RPMI7951 (cell line): ENCODE data around the gene C19orf47. TPM values are rescaled to one million over a fixed set of nuclear protein-coding genes. Genes with fewer than 3 reads are reported as not detected.
"Not testable (repeated sequence)": the region's sequence is repeated elsewhere in the genome, so short reads cannot be mapped to it uniquely, and the experiment has no call there.

Experiments
- DNase-seq: peaks from one replicate; pipeline ENCODE4 v3.0.0-alpha.2; 2012; ENCODE audit warnings: low read depth
- total RNA-seq: library from RNA; depleted of rRNA; stranded (reverse); fragments of >200 nt; shearing (Covaris generic); gene quantifications from 2 replicates; pipeline ENCODE4 v1.2.3, GENCODE V29; 2014

C19orf47 gene
- total RNA-seq, 1 experiment from 2014 or later, result 7.2 TPM

DNA sequence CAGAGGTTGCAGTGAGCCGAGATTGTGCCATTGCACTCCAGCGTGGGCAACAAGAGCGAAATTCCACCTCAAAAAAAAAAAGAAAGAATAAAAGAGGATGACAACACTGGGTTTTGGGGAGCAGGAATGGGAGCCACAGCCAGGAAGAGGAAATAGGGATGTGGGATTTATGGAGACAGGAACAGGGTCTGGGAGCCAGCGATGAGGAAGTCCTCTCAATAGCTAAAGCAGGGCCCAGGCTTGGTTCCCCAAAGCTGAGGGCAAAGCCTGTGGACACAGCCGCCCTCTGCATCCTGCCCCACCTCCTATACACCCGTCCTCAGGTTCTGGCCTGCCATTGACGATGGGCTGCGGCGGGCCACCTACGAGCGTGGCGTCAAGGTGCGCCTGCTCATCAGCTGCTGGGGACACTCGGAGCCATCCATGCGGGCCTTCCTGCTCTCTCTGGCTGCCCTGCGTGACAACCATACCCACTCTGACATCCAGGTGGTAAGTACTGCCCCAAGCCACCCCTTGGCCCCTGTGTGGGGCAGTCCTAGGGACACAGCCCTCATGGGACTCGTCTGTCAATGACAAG lies 28.2 kb upstream of the C19orf47 start:
- DNase-seq, result no peak

DNA sequence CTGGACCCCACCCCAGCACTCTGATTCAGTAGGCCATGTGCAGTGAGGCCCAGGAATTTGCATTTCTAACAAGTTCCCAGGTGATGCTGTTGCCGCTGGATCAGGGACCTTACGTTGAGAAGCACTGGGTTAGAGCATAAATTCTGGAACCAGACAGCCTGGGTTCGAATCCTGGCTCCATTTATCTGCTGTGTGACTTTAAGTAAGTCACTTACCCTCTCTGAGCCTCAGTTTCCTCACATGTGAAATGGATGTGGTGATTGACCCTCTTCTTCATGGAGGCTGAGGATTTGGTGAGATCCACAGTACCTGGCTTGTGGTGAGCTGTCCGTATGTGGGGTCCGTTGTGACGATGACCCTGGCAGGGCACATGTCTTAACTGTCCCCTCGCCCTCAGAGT lies 25.9 kb upstream of the C19orf47 start:
- DNase-seq, result no peak

DNA sequence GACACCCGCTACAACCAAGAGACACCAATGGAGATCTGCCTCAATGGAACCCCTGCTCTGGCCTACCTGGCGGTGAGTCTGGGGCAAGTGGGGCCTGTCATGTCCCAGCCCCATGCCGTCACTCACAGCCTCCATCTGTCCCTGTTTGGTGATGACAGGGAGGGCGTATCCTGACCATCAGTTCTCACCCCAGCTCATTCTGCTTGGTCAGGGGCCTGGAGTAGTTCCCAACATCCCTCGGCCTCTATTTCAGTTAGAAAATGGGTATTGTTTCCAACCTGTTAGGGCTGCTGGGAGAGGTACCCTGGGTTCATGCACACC lies 23.6 kb upstream of the C19orf47 start:
- no peak for DNase-seq

DNA sequence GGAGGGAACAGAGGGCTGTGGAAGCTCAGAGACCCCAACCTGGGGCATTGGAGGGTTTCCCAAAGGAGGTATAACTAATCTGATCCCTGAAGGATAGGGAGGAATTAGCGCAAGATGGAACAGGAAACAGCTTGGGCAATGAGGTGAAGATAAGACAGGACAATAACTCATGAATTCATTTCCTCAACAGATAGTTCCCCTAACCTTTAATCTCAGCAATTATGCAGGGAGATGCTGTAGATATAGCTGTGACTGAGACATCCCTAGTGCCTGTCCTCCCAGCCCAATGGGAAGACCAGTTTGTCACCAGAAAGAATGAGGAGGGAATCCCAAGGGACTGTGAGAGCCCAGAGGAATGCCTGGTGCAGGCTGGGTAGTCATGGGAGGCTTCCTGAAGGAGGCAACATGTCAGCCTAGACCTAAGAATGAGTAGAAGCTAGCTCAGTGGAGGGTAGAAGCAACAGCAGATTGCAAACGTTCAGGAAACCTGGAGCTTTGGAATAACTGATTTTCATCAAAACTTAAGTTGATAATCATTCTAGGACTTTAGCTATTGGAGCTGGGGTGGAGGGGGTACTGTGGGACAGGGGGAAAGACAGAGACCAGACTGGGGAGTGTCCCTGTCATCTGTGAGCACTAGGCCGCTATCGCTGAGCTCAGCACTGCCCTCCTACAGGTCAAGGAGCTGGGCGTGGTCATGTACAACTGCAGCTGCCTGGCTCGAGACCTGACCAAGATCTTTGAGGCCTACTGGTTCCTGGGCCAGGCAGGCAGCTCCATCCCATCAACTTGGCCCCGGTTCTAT lies 23.0 kb upstream of the C19orf47 start:
- no peak for DNase-seq

DNA sequence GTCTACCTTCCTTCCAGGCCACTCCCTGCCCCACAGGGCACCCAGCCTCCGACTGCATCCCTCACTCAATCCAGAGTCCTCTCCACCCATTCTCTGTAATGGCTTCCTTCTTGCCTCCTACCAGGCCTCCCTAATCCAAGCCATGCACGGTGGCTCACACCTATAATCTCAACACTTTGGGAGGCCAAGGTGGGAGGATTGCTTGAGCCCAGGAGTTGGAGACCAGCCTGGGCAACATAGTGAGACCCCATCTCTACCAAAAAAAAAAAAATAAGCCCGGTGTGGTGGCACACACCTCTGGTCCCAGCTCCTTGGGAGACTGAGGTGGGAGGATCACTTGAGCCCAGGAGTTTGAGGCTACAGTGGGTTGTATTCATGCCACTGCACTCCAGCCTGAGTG lies 22.1 kb upstream of the C19orf47 start:
- not testable (repeated sequence) for DNase-seq

DNA sequence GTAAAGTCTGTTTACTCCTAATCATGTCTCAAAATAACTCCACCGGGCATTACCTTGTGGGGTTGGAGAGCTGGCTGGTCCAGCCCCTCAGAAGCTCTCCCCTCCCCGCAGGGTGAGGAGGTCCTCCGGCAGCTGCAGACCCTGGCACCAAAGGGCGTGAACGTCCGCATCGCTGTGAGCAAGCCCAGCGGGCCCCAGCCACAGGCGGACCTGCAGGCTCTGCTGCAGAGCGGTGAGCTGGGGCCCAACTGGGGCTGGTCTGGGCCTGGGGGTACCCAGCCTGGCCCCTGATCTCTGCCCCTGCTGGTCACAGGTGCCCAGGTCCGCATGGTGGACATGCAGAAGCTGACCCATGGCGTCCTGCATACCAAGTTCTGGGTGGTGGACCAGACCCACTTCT lies 21.6 kb upstream of the C19orf47 start:
- no peak for DNase-seq

DNA sequence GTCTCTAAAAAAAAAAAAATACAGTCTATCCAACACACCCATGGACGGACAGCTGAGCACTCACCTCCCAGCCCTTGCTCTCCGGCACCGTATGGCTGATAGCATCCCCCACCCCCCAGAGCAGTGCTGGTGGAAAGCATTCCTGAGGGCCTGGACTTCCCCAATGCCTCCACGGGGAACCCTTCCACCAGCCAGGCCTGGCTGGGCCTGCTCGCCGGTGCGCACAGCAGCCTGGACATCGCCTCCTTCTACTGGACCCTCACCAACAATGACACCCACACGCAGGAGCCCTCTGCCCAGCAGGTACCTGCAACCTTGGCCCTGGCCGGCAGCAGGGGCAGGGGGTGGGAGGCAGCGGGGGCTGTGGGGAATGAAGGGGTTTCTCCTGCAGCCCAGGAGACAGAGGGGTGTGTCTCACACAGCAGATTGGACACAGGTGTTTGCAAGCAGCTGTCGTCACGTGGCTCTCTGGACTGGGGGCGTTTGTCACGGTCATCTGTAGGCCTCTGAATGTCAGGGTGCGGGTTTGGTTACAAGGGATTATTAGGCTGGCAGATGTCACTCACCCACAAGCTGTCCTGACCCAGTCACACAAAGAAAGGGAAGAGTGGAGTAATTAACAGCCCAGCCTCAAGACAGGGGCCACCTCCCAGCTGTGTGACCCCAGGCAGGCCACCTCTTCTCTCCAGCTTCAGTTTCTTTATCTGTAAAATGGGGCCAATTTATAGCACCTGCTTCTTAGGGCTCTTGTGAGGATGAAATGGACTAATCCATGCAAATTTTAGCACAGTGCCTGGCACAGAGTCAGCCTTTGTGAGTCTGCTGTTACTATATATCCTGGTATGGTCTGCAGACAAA lies 19.6 kb upstream of the C19orf47 start:
- DNase-seq, result no peak

DNA sequence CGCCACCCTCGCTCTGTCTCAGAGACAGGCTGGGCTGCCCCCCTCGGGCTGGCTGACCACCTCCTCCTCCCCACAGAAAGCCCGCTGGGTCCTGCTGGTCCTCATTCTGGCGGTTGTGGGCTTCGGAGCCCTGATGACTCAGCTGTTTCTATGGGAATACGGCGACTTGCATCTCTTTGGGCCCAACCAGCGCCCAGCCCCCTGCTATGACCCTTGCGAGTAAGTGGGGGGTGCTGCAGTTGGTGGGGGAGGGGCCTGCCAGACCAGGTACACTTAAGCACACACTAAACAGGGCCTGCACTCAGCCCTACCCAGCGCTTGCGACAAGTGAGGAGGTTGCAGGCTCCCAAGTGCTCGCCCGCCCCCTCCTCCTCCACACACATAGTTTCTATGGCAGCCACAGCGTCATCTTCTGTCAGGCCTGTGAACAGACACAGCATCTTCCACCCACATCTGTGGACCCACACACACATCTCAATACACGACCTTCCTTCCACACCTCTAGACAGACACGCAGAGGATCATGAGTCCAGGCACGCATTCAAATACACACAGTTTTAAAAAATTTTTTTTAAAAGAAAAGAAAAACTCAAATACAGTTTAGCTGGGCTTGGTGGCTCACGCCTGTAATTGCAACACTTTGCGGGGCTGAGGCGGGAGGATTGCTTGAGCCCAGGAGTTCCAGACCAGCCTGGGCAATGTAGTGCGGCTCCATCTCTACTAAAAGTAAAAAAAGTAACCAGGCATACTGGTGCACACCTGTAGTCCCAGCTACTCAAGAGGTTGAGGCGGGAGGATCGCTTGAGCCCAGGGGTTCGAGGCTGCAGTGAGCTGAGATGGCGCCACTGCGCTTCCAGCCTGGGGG lies 18.7 kb upstream of the C19orf47 start:
- DNase-seq, result no peak

DNA sequence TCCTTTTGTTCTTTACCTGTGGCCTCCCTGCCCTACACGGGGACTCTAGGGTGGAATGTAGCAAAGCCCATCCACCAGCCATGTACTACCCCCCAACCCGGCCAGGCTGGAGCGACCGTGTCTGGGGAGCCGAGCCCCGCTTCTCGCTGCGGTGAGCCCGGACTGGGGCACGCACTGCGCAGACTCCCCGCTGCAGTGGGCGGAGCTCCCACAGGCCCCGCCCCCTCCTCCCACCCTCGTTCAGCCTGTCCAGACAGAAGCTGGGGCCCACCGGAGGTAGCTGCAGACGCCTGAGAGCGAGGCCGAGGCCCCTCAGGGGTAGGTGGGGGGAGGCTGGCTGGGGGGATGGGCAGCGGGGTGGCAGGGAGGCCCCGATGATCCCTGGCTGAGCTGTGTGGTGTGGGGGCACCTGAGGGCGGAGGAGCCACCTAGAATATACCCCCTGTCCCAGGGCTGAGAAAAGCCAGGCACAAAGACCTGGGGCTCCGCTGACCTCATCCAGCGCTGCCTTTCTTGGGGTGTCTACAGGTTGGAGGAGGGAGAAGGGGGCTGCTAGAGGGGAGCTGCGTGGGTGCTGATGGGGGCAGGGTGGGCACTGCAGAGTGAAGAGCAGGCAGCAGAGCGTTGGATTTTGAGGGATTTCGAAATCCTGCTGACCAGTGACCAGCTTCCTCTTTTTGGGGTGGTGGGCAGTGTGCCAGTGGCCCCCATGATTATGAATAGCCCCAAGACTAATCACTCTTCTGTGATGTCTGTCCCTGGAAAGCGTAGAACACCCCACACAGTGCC lies 17.6 kb upstream of the C19orf47 start:
- no peak for DNase-seq

DNA sequence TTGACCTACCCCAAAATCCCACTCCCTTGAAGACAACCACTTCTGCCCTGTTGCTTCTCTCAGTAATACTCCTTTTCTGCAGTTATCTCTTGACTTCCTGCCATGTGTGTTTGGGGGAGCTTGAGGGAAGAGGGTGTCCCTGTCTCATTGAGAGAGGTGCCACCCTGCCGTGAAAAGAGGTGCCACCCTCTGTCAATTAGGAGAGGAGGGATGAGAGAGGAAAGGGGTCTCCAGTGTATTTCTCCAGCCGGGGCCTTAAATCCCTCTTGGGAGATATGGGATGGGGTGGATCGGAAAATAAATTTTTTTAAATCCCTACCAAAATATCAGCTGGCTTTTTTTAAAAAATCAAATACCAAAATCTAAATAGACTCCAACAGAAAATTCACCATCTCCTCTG lies 16.8 kb upstream of the C19orf47 start:
- no peak for DNase-seq

DNA sequence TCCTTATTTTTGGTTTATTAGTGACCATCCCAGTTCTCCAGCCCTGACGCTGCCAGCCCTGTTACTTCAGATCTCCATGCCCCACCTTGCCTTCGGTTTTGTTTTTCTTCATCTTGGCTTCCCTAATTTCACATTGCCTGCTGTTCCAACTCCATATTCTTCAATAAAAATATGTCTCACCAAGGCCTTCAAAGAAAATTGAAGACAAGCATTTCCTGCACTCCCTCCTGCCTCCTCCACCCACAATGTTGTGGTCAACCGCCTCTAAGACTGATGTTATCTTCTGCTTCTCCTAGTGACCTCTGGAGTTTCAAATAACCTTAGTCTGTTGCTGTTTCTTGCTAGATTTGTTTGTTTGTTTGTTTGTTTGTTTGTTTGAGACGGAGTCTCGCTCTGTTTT lies 14.9 kb upstream of the C19orf47 start:
- DNase-seq, result no peak

DNA sequence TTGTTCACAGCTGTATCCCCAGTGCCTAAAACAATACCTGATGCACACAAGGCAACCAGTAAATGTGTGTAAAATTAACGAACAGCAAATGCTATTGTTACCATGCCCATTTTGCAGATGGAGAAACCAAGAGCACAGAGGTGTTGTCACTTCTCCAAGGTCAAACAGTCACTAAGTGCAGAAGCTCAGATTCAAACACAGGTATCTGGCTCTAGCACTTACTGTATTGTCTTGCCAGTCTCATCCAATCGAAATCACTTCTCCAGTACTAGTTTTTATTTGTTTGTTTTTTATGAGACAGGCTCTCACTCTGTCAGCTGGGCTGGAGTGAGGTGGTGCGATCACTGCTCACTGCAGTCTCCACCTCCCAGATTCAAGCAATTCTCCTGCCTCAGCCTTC lies 14.0 kb upstream of the C19orf47 start:
- DNase-seq, result no peak

DNA sequence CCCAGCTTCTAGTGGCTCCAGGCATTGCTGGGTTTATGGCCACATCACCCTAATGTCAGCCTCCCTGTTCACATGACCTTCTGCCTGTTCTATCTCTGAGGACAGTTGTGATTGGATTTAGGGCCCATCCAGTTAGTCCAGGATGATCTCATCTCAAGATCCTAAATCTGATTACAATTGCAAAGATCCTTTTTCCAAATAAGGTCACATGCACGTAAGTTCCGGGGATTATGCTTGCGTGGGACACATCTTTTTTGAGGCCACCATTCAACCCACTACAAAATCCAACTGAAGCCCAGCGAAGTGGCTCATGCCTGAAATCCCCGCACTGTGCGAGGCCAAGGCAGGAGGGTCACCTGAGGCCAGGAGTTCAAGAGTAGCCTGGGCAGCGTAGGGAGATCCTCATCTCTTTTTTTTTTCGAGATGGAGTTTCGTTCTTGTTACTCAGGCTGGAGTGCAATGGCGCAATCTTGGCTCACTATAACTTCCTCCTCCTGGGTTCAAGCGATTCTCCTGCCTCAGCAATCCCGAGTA lies 12.6 kb upstream of the C19orf47 start:
- DNase-seq, result no peak

DNA sequence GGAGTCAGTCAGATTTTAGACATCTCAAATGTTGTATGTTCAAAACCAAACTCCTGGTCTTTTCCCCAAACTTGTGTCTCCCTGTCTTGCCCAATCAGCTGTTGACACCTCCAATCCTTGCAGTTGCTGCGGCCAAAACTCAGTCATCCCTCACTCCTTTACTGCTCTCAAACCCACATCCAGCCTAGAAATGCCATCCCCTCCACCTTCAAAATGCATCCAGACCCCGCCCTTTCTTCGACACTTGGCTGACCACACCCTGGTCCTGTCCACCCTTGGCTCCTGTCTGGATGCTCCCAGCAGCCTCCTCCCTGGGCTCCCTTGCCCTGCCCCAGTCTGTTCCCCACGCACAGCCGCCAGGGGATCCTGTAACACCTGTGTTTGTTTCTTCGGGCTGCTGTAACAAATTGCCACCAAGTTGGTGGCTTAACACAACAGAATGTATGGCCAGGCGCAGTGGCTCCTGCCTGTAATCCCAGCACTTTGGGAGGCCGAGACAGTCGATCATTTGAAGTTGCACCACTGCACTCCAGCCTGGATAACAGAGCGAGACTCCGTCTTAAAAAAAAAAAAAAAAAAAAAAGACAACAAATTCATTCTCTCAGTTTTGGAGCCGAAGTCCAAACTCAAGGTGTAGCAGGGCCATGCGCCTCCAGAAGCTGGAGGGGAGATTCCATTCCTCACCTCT lies 12.0 kb upstream of the C19orf47 start:
- DNase-seq, result no peak

DNA sequence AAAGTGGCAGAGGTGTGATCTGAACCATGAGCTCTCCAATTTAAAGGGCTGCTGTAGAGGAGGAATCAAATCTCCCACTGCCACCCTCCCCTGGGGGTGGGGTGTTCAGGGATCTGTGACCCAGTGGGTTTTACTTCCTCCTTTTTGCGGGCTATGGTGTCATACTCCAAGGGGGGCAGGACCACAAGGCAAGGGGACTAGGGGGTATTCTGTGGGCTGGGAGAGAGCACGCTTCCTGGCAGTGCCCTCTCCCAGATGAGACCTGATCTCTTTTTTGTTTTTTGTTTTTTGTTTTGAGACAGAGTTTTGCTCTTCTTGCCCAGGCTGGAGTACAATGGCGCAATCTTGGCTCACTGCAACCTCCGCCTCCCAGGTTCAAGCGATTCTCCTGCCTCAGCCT lies 10.6 kb upstream of the C19orf47 start:
- DNase-seq, result no peak

DNA sequence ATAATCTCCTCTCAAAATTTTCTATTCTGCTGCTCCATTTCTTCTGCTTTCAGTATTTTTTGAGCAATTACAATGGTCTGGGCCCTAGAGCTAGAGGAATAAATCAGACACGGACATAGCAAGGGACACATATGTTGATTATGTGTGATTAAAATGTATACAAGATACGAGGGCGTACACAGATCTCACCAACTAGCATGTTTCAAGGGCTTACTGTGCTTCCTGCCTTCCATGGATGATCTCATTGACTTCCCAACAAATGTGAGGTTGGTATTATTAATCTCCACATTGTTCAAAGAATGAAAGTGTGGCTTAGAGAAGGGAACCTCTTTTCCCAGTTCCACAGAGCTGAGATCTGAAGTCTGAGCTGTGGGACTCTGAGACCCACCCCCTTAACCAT lies 9.4 kb upstream of the C19orf47 start:
- no peak for DNase-seq

DNA sequence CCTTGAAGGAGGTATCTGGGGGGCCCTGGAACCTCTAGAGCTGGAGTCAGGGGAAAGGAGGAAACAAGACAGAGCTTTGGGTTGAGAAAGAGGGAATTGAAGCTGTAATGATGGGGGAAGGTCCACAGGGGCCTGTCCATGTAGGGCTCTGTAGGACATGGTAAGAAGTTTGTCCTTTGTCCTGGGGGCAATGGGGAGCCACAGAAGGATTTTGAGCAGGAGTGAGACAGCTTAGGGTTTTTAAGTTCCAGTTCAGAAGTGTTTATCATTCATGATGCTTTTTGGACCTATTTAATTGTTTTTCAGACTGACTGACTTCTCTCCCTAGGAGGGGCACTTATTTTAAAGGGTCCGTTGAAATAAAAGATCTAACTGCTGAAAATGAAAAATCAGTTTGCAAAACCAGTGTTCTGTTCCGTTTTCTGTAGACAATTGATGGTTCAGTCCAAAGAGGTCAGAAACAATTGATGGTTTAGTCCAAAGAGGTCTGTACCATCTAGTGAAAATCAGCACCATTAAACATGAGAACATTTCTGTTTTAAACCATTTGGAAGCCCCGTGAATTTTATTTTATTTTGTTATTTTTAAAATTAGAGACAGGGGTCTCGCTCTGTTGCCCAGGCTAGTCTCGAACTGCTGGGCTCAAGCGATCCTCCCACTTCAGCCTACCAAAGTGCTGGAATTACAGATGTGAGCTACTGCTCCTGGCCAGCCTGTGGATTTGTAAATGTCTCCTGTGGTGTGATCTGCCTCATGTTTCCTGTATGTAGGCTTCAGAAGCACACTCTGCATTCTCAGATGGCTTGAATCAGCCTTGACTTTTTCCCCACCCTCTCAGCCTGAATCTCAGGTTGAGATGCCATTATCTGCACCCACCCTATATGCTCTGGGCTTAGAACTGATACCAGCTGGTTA lies 8.7 kb upstream of the C19orf47 start:
- no peak for DNase-seq

DNA sequence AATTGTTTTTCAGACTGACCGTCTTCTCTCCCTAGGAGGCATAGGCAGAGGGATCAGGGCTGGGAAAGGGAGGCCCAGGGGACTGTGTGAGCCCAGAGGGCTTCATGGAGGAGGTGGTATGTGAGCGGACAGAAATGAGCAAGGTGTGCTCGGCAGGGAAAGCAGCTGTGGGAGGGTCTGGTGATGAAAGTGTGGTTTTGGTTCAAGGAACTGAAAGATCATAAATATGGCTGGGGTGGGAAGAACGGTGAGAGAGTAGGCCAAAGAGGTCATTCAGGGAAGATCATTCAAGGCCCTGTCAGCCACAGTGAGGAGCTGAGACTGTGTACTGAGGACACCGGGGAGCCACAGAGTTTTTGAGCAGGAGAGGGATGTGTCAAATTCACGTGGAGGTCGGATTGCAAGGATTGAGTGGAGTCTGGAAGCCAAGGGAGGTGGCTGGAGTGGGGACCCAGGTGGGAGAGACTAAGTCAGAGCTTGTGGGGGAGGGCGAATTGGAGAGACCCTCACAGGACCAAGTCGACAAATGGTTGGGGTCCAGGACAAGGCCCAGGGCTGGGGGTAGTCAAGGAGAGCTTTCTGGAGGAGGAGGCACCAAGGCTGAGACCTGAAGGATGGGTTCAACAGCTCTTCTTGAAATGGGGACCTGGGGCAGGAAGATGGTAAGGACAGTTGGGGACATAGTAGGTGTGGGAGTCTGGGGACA lies 7.9 kb upstream of the C19orf47 start:
- DNase-seq, result no peak
